ENCODE measurements around the gene LIN28A.

- TF ChIP-seq CTCF (tag by site-specific recombination; IDR thresholded peaks at IDR 0.05), result no peak
- no peak for TF ChIP-seq ZNF133 (tag by site-specific recombination; IDR thresholded peaks at IDR 0.05)
- no peak for TF ChIP-seq ZNF629 (tag by site-specific recombination; IDR thresholded peaks at IDR 0.05)
- no peak for TF ChIP-seq TCF7L2 (IDR thresholded peaks at IDR 0.05; ENCODE audit: borderline replicate concordance, low read depth, low read length)
- TF ChIP-seq ZNF704 (tag by site-specific recombination; IDR thresholded peaks at IDR 0.05), result no peak
- no peak for TF ChIP-seq ZFP41 (tag by site-specific recombination; IDR thresholded peaks at IDR 0.05; ENCODE audit: borderline replicate concordance)
- no peak for TF ChIP-seq SP3 (tag by site-specific recombination; IDR thresholded peaks at IDR 0.05)
- TF ChIP-seq ZNF549 (tag by site-specific recombination; IDR thresholded peaks at IDR 0.05), result no peak
- no peak for TF ChIP-seq ZNF558 (tag by site-specific recombination; IDR thresholded peaks at IDR 0.05)
Observed at GRCh38 chr1:26362331-26362730, 48.3 kb upstream of the LIN28A start.

Data from HEK293 (cell line).